Measurements from ENCODE around the gene ZBTB49.

Gene ZBTB49

DNA sequence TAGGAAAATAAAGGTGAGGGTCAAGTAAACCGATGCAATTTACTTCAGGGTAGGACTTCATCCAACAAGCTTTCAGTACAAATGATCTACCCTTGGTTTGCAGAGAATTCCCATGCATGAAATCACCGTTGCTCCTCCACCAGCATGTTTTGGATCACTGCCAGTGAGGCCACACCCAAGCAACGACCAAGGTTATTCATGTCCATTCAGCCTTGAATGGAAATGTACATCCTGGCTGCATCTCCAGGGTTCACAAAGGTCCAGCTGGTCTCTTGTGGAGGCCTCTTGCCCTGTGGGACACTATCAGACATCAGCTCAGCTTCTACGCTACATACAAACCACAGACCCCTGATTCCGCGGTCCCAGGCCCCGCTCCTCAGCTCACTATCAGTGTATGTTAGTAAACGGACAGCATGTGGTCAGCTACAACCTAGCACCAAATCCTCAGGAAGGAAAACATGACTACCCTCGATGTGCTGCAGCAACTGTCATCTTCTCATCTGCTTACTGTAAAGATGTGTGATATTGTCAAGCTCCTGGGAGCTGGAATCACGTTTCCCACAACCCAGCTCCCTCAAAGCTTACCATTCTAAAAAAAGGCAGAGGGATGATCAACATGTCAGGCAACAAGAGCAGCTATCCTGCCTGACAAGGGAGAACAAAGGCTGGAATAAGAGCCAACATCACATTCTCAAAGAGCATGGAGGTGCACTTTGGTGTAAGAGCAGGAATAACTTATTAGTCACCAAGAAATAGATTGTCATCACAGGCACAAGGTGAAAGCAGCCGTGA, 5.0 kb upstream of the ZBTB49 start:
- DNase-seq, result no peak

DNA sequence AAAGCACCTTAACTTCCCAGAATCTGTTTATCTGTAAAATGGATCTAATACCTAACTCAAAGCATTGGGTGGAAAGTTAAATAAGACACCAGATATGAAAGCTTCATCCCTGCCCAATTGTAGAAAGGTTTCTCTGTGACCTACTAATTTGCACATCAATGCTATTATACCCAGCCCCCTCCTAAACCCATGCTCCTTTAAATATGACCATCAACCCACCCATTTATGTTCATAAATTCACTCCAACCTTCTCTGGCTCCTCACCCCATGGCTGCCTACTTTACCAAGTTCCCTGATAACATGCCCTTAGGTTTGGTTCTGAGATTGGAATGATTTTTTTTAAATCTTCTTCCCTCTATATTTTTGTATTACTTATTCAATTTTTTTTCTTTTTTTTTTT, 2.0 kb upstream of the ZBTB49 start:
- DNase-seq, result no peak

DNA sequence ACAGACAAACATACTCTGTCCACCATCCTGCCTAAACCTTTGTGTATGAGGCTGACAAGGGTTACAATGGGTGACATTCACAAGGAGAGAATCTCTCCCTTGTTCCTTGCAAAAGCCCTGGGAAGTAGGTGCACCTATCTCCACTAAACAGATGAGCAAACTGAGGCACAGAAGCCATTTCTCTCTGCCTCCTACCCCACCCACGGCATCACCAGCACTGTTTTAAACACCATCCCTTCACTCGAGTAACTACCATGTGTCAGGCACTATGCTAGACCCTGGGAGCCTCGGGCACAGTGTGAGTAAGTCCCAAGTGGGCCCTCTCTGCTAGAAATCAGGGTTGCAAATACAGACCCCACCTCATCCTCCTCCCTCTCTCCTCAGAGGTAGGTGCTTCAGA, 996 bp upstream of the ZBTB49 start:
- DNase-seq, result no peak

DNA sequence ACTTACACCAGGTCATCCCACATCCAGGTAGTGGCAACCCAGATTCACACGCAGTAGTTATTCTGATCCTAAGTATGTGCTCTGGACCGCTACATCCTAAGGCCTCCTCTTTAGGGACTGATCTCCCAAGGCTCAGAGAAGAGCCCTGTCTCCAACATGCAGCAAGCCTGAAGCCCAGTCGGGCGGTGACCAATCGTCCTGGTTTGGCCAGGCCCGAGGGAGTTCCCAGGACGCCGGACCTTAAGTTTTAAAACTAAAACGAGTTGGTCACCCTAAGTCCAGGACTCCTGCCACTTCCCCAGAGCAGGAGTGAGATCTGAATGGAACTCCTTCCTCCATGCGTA, 482 bp upstream of the ZBTB49 start:
- DNase-seq, result no peak

DNA sequence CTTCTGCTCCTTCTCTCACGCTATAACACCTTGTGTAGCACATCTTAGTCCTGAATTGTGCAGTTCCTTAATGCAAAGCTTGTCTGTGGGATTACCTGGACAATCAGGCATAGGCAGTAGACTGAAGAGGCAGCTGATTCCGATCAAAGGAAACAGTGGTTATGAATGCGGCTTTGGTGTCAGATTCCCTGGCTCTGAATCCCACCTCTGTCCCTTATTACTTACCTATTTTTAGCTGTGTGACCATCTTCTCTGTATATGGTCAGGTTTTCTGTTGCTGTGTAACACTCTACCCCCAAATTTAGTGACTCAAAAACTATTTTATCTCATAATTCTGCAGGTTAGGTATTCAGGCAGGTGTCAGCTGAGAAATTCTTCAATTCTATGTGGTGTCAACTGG, 3.2 kb downstream of the ZBTB49 start:
- no peak for DNase-seq

DNA sequence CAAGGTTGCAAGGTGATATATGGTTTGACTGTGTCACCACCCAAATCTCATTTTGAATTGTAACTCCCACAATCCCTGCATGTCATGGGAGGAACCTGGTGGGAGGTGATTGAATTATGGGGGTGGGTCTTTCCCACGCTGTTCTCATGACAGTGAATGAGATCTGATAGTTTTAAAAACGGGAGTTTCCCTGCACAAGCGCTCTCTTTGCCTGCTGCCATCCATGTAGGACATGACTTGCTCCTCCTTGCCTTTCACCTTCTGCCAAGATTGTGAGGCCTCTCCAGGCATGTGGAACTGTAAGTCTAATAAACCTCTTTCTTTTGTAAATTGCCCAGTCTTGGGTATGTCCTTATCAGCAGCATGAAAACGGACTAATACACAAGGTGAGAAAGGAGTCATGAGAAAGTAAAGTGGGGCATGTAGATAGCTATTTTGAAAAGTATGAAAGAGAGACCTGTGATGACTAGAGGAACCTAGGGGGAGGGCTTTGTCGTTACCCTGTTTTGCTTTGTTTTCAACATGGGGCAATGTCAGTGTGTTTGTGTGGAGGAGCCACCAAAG, 6.3 kb downstream of the ZBTB49 start:
- DNase-seq, result no peak

DNA sequence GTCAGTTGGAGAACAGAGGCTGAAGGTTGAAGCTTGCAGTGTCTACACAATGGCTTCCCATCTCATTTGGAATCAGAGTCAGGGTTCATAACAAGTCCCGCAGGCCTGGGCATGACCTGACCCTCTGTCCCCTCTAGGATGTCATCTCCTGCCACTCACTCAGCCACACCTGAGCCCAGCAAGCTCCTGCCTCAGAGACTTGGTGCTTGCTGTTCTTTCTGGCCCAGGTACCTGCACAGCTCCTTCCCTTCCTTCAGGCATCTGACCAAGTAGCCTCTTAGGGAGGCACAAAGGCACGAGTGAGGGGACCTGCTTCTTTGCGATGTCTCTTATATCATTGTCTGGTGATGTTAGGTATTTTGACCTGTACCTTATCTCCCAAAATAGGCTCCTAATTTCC, 9.0 kb downstream of the ZBTB49 start:
- DNase-seq, result no peak

DNA sequence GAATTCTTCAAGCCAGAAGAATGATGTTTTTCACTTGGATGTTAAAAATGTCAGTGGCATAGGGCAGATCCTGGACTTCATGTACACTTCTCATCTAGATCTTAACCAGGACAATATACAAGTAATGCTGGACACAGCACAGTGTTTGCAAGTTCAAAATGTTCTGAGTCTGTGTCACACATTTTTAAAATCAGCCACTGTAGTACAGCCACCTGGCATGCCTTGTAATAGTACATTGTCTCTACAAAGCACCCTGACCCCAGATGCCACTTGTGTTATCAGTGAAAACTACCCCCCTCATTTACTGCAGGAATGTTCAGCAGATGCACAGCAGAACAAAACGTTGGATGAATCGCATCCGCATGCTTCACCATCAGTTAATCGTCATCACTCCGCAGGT, 11.9 kb downstream of the ZBTB49 start:
- no peak for DNase-seq

DNA sequence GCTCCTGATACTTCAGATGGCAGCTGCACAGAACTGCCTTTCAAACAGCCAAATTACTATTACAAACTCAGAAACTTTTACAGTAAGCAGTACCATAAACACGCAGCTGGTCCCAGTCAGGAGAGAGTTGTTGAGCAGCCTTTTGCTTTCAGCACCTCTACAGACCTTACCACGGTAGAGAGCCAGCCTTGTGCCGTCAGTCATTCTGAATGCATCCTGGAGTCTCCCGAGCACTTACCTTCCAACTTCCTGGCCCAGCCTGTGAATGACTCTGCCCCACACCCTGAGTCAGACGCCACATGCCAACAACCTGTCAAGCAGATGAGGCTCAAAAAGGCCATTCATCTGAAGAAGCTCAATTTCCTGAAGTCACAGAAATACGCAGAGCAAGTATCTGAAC, 12.4 kb downstream of the ZBTB49 start:
- no peak for DNase-seq

DNA sequence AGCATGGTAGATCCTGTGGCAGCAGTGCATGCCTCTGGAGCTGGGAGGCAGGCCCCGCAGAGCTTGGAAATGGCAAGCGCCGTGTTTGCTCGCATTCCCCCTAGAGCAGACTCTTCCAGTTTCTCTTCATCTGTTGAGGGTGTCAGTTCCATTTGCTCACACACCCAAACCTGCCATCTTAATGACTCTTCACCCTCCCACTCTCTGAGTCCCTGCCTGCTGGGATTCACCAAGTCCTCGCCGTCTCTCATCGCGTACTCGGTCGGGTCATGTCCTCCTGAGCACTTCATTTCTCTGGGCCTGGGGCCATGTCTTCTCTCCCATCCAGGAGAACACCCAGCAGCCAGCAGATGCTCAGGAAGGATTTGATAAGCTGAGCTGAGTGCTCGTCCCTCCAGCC, 16.9 kb downstream of the ZBTB49 start:
- peak; percentile 52 for DNase-seq

DNA sequence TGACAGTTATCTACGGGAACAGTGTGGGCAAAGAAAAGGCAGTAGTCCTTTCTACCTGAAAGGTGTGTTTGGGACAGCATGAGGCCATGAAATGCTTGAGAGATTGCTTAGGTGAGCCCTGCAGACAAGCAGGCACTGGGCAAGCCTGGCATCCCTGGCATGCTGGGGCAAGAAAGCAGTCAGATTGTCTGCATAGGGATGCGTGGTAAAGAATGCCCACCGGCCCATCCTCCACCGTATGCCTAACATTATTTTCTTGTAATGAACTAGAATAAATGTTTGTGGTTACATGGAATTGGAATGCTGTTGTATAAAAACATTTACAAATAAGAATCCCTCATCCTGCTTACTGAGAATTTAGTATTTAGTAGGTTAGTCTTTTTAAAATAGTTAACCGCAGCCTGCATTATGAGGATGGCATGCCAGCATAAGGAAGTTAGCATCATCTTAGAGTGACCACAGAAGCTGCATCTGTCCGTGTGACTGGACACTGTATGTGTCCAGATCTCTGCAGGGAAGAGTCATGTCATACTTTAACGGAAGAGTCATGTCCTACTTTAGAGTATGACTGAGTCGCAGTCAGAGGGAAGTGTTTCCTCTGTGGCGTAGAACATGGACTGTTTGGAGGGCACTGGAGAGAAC, 18.9 kb downstream of the ZBTB49 start:
- no peak for DNase-seq

DNA sequence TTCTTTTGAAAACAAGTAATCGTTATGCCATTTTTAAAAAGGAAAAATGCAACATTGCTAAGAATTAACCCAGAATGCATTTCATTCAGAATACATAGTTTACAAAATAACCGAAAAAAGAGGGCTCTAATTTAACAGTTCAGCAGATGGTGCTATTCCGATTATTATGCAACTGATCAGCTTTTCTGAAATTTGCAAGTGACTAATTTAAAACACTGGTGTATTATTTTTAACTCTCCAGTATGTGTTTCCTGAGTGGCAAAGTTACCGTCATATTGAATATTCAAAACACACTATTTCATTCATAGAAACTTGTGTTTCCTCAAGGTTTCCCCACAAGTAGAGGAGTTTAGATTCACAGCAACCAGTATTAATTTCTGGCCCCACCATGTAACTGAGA, 21.1 kb downstream of the ZBTB49 start:
- DNase-seq, result no peak

DNA sequence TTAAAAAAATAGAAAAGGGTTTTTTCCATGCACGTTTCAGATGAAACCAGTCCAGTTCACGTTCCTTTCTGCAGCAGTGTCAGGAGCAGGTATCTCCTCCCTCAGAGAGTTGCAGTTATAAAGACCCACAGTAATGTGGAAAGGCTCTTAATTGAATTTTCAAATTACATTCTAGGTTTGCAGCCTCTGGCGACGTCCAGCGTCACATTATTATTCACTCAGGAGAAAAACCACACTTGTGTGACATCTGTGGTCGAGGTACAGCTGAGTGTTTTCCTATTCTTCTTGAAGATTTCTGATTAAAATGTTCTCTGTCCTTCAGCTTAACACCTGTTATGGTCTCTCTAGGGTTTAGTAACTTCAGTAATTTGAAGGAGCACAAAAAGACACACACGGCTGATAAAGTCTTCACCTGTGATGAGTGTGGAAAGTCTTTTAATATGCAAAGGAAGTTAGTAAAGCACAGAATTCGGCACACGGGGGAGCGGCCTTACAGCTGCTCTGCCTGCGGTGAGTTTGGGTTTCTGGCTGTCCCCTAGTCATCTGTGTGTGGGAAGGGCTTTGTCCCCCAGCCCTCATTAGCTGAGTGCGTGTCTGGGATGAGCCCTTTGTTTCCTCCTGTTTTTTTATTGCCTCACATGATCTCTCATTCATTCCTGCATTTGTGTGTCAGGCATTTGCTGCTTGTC, 25.6 kb downstream of the ZBTB49 start:
- DNase-seq, result no peak

DNA sequence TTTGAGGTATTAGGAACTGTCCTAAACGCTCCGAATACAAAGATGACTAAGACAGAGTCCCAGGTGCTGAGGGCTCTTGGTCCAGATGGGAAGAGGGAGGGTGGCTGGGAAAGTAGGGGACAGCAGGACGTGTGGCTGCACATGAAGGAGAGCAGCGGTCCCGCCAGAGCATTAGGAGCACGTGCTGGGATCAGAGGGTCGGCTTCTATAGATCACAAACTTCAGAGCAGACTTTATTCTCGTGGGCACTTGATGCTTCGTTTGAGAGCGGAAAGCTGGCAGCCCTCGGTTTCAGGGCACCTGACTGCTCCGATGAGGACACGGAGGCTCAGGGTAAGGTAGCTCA, 26.1 kb downstream of the ZBTB49 start:
- DNase-seq, result peak; percentile 38

DNA sequence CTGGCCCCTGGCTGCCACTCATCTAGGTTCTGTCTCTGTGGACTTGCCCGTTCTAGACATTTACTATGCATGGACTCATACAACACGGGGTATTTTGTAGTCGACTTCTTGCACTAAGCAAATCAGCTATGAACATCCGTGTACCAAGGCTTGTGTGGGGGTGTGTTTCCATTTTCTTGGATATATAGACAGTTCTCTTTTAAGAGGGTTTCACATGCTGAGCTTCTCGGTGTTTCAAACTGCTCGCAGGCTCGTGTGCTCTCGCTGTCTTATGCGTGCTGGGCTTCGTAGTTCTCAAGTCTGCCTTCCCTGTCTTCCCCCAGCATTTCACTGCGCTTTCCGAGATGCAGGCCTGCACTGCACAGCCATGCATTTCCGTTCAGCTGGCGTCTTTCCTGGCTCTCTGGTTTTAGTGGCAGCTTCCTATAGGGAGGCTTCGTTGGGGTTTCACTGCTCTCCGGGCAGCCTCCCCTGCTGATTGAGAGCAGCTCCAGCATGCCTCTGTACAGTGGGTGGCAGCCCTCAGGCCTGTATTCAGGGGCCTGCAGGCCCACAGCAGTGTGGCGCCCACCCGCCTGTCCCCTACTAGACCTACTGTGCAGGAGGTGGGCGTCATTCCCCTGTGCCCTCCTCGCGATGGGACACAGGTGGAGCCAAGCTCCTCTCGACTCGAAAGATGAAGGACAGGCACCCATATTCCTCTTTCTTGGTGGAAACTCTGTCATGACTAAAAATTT, 27.6 kb downstream of the ZBTB49 start:
- peak; percentile 51 for DNase-seq

DNA sequence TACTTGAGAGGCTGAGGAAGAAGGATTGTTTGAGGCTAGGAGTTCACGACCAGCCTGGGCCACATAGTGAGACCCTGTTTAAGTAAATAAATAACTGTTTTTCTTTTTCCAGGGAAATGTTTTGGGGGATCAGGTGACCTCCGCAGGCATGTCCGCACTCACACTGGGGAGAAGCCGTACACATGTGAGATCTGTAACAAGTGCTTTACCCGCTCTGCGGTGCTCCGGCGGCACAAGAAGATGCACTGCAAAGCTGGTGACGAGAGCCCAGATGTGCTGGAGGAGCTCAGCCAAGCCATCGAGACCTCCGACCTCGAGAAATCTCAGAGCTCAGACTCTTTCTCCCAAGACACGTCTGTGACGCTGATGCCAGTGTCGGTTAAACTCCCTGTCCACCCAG, 30.5 kb downstream of the ZBTB49 start:
- peak; percentile 58 for DNase-seq

DNA sequence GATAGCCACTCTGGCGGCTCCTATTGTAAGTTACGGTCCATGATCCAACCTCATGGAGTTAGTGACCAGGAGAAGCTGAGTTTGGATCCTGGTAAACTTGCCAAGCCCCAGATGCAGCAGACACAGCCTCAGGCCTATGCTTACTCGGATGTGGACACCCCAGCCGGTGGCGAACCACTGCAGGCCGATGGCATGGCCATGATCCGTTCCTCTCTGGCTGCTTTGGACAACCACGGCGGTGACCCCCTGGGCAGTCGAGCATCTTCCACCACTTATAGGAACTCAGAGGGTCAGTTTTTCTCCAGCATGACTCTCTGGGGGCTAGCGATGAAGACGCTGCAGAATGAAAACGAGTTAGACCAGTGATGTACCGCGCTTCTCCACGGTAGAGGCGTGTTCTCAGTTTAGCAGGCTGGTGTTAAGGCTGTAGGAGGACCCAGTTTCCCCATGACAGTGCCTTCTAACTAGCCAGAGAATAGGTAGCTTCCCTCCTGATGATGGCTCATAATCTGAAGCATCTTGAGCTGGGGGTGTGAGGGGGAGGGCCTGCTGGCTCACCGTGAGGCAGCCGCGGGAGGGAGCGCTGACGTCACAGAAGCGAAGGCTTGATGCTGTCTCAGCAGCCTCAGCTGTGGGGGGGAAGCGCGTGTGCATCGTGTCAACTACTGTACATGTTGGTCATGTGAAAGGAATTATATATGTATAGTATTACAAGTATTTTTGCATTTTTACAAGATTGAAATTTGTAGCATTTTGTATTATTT, 31.1 kb downstream of the ZBTB49 start:
- peak; percentile 39 for DNase-seq

DNA sequence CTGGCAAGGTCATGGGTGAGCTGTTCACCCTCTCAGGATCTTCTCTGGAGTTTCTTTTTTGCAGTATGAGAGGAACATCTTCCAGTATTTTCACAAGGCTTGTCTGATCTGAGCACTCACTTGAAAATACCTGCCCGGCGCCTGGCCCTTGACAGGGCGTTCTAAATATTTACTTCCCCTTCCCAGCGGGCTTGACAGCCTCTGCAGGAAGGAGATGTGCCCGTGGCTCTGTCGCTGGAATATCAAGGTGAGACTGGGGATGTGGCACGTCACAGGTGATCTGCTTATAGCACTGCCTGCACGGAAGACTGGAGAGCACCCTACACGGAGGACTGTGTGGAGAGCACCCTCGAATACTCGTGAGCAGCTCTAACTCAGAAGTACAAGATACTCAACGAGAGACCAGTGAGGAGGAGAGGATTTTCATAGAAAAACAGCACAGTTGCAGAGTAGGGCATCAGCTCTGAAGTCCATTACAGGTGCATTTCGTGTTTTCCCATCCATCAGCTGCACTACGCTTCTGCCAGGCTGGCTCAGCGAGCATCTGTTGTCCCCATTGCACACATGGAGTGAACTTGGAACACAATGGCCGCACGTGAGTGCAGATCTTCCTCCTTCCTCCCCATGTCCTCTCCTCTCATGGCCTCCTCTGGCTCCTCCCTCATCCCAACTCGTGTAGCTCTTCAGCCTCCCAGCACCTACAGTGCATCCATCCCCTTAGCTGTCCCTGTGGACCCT, 32.1 kb downstream of the ZBTB49 start:
- DNase-seq, result peak; percentile 54

DNA sequence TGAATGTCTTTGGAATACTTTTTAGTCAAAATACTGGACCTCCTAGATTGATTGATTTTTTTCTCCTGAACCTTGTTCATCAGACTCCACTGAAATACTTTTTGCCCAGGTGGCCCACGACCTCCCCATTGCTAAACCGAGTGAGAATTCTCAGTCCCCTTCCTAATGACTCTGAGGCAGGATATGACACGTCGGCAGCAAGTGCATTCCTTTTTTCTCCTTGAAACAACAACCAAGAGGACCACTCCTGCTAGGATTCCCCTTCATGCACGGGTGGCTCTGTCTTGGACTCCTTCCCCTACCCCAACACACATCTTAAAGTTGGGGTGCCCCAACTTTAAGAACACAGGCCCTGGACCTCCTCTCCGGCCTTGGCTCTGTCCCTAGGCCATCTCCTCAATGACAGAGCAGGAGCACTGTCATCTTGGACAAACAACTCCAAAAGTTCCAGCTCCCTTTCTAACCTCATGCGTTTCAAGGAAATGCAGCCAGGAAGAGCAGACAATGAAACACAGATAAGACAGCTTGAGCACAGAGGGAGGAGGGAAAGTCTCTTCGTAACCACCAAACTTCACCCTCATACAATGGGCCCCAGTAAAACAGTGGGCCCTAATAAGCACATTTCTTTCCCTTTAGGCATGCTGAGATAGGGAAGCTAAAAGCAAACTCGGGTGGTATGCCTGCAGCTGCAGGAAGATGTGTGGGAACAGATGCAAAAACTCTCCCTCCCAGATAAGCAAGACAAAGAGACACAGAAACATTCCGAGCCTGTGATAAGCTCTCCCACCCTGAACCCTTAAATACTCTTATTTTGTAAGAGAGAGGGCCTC, 33.9 kb downstream of the ZBTB49 start:
- peak; percentile 30 for DNase-seq

DNA sequence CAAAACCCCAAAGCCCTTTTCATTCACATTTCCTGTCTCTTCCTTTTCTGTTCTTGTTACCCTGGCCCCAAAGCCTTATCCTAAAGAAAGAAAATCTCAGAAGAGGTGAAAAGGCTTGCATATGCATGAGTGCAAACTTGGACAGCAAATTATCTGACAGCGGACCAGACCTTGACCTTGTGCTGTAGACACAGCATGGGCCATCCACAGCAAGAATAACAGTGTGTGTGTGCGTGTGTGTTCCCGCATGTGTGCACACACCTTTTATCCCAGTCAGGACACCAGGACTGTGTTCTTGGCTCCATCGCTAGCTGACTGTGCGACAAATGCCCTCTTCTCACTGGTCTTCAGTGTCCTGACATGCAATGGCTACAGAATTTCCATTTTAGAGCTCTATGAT, 35.3 kb downstream of the ZBTB49 start:
- peak; percentile 39 for DNase-seq

DNA sequence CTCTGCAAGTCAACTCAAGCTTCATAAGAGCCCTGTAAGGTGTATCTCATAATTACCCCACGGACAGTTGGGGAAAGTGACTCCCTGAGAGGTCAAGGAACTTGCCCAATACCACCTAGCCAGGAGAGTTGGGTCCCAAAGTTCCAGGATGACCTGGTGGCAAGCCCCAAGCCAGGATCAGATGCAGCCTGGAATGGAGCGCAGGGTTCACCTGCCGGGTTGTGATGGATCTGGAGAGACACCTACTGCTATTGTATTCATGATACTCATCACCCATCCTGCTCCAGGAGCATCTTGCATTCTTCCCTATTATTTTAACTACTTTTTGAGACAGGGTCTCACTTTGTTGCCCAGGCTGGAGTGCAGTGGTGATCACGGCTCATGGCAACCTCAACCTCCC, 36.1 kb downstream of the ZBTB49 start:
- peak; percentile 12 for DNase-seq
